SU-DHL-6 (cell line): ENCODE measurements around the gene TRABD.

Source experiments
- H2AFZ ChIP-seq: fragments of 200-600 bp; sonication (generic); 2 replicates; pipeline ENCODE4 v1.6.1; 2014; ENCODE audit warnings: low read depth, mild to moderate bottlenecking, moderate library complexity, mixed read lengths, antibody characterized with exemption, low read length; ENCODE audit not compliant: severe bottlenecking
- H3F3A ChIP-seq: fragments of 200-600 bp; shearing (Covaris generic); 2 replicates; pipeline ENCODE4 v1.6.0; 2016; ENCODE audit warnings: antibody characterized with exemption, mild to moderate bottlenecking; ENCODE audit not compliant: insufficient read depth
- H3K27ac ChIP-seq: fragments of 200-600 bp; sonication (generic); 2 replicates; pipeline ENCODE4 v1.5.1; 2016; ENCODE audit warnings: low read depth, mild to moderate bottlenecking, low read length, moderate library complexity, mixed read lengths
- H3K27me3 ChIP-seq: fragments of 200-600 bp; sonication (generic), shearing (Covaris generic); 2 replicates; pipeline ENCODE4 v1.6.0; 2014; ENCODE audit warnings: mild to moderate bottlenecking, low read length
- H3K36me3 ChIP-seq: fragments of 200-600 bp; sonication (generic); 2 replicates; pipeline ENCODE4 v1.6.1; 2014; ENCODE audit warnings: mild to moderate bottlenecking, low read length, mixed read lengths
- H3K4me2 ChIP-seq: fragments of 300-600, 200-600 bp; shearing (Covaris generic), sonication (generic); 2 replicates; pipeline ENCODE4 v1.6.0; 2014; ENCODE audit warnings: low read length, low read depth, mild to moderate bottlenecking; ENCODE audit not compliant: poor library complexity, severe bottlenecking
- H3K4me3 ChIP-seq: fragments of 200-600 bp; sonication (generic); 2 replicates; pipeline ENCODE4 v1.5.1; 2014; ENCODE audit warnings: antibody characterized with exemption, low read length, mild to moderate bottlenecking, mixed read lengths; ENCODE audit not compliant: insufficient read depth, poor library complexity, severe bottlenecking
- H3K79me2 ChIP-seq: fragments of 200-600 bp; sonication (generic); 2 replicates; pipeline ENCODE4 v1.6.1; 2014; ENCODE audit warnings: mild to moderate bottlenecking, low read length, moderate library complexity; ENCODE audit not compliant: insufficient read depth
- H3K9ac ChIP-seq: fragments of 200-600 bp; sonication (generic); 2 replicates; pipeline ENCODE4 v1.7.0; 2014; ENCODE audit warnings: mild to moderate bottlenecking, low read length
- H3K9me2 ChIP-seq: fragments of 200-600 bp; sonication (generic); replicated peaks from 2 replicates; pipeline ENCODE4 v1.6.1; 2014; ENCODE audit warnings: low read length; ENCODE audit not compliant: insufficient read depth
- H3K9me3 ChIP-seq: fragments of 200-600 bp; sonication (generic); 2 replicates; pipeline ENCODE4 v1.6.1; 2014; ENCODE audit warnings: low read length, mixed read lengths; ENCODE audit not compliant: insufficient read depth
- H4K20me1 ChIP-seq: fragments of 200-600 bp; sonication (generic); 2 replicates; pipeline ENCODE4 v1.6.1; 2014; ENCODE audit warnings: low read depth, mild to moderate bottlenecking, antibody characterized with exemption, low read length, moderate library complexity, mixed read lengths
- EZH2phosphoT487 ChIP-seq: fragments of 200-600 bp; sonication (generic), shearing (Covaris generic); conservative IDR thresholded peaks from 2 replicates; pipeline ENCODE4 v1.6.1; 2018; ENCODE audit warnings: mild to moderate bottlenecking, antibody characterized with exemption, low read length, moderate library complexity, mixed read lengths
- TF ChIP-seq, protein P1 (sequence below): fragments of 200-600 bp; sonication (generic); IDR thresholded peaks from one replicate; pipeline ENCODE4 v1.5.1; 2017; ENCODE audit warnings: antibody characterized with exemption, mild to moderate bottlenecking, low read length, moderate library complexity; ENCODE audit not compliant: insufficient read depth, poor library complexity, severe bottlenecking

Gene TRABD

DNA sequence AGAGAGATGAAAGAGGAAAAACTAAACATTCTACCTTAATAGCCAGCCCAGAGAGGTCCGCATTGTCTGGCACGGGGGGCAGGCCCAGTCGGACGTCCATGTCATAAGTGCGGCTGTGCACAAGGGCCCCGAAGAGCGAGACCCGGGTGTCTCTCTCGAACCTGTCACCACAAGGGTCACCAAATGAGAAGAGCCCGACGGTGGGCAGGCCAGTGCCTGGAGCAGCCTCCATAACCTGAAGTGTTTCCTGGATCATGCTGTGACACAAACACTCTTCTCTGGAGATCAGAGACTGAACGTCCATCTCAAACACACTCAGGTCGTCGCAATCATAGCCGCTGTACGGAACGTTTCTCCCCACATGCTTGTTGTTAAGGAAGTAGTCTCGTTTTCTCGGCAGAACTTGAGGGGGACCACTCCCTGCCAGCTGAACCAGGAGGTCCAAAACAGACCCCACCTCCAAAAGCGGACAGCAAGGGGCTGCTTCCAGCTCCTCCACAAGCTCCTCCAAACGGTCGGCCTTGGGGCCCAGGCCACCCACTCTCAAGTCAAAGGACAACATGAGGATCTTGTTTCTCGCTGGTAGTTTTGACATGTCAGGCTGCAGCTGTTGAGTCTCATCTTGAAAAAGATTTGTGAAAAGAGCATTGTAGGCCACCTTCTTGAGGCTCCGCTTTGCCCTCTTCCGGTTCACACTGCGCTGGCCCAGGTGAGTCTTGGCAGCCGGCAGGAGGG is 58.1 kb downstream of the TRABD start:
- H2AFZ ChIP-seq, result no peak overlapping the region
- TF ChIP-seq, protein P1, sequence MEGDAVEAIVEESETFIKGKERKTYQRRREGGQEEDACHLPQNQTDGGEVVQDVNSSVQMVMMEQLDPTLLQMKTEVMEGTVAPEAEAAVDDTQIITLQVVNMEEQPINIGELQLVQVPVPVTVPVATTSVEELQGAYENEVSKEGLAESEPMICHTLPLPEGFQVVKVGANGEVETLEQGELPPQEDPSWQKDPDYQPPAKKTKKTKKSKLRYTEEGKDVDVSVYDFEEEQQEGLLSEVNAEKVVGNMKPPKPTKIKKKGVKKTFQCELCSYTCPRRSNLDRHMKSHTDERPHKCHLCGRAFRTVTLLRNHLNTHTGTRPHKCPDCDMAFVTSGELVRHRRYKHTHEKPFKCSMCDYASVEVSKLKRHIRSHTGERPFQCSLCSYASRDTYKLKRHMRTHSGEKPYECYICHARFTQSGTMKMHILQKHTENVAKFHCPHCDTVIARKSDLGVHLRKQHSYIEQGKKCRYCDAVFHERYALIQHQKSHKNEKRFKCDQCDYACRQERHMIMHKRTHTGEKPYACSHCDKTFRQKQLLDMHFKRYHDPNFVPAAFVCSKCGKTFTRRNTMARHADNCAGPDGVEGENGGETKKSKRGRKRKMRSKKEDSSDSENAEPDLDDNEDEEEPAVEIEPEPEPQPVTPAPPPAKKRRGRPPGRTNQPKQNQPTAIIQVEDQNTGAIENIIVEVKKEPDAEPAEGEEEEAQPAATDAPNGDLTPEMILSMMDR, result no peak
- TF ChIP-seq EZH2phosphoT487, result no peak
- no peaks in the 10 kb centered on the region for H3K9me3 ChIP-seq
- H3K27me3 ChIP-seq, result no peaks in the 10 kb centered on the region
- peak overlapping the region; percentile 96 for H3K4me2 ChIP-seq
- H3K36me3 ChIP-seq, result no peaks in the 10 kb centered on the region
- peak overlapping the region; percentile 83 for H3K9ac ChIP-seq
- no peaks in the 10 kb centered on the region for H4K20me1 ChIP-seq
- peaks cover 35% of the 10 kb centered on the region for H3F3A ChIP-seq
- H3K9me2 ChIP-seq, result no peaks in the 10 kb centered on the region
- H3K79me2 ChIP-seq, result peaks cover 52% of the 10 kb centered on the region
- H3K4me3 ChIP-seq, result peak overlapping the region; percentile 86
- H3K27ac ChIP-seq, result peak overlapping the region; percentile 87

- peak within 1 kb of the TSS; percentile 86 for H3K4me3 ChIP-seq
- peaks cover 35% of the 10 kb centered on the region for H3F3A ChIP-seq
- no peaks in the 10 kb centered on the region for H4K20me1 ChIP-seq
- H3K9me2 ChIP-seq, result no peaks in the 10 kb centered on the region
- TF ChIP-seq, protein P1, result no peak
- TF ChIP-seq EZH2phosphoT487, result no peak
- peak within 1 kb of the TSS; percentile 13 for H2AFZ ChIP-seq
- peak within 1 kb of the TSS; percentile 87 for H3K27ac ChIP-seq
- peak within 1 kb of the TSS; percentile 96 for H3K4me2 ChIP-seq
- no peaks in the 10 kb centered on the region for H3K9me3 ChIP-seq
- peaks cover 44% of the 10 kb centered on the region for H3K79me2 ChIP-seq
- H3K9ac ChIP-seq, result peak within 1 kb of the TSS; percentile 83
- no peaks in the 10 kb centered on the region for H3K27me3 ChIP-seq
- H3K36me3 ChIP-seq, result no peaks in the 10 kb centered on the region
Observed at GRCh38 chr22:50244420-50245213, 58.9 kb downstream of the TRABD start, which contains the start of gene TUBGCP6. Gene TUBGCP6 (minus strand): TSS chr22:50245023. CDS start chr22:50244459, 564 bp downstream.

DNA sequence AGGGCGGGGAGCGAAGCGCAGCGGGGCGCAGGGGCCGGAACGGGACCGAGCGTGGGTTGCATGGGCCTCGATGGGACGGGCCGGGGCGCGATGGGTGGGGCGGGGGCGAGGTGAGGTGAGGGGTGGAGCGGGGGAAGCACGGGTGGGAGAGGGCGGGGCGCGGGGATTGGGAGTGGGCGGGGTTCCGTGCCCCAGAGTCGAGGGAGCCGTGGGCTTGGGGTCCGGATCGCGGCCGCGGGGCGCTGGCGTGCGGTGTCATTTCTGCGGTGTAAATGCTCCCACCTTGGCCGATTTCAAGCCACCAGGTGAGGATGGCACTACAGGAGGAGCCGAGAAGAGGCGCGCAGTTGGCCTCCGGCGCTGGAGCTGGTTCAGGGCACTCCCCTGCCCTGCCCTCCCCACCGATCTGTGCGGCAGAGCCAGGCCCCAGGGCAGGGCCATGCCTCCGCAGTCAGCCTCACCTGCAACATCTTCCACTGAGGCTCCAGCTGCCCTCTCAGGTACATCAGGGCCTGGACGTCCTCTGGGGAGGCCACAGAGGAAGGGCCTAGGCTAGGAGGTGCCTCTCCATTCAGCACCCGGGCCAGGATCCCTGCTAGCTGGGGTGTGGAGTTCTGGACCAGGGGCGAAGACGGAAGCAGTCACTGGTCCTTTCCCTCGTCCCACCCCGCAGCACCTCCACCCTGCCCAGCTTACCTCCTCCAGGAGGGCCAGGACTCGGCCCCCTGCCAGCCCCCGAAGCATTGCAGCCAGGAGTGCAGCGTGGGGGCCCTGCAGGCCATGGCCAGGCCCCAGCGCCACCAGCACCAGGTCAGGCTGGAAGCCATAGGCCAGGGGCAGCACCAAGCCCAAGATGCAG is 59.7 kb downstream of the TRABD start:
- Histone ChIP-seq H3K9me3 (no peaks in the 10 kb centered on the region), H3K36me3 (no peaks in the 10 kb centered on the region), H3K27me3 (no peaks in the 10 kb centered on the region), H3K79me2 (peaks cover 42% of the 10 kb centered on the region), H3K4me3 (peak overlapping the region; percentile 86), H2AFZ (no peak overlapping the region), H3F3A (peaks cover 35% of the 10 kb centered on the region), H3K4me2 (peak overlapping the region; percentile 96), H3K27ac (peak overlapping the region; percentile 87), H3K9ac (peak overlapping the region; percentile 83), H3K9me2 (no peaks in the 10 kb centered on the region), H4K20me1 (no peaks in the 10 kb centered on the region)
- no peak for TF ChIP-seq EZH2phosphoT487
